Measurements from ENCODE around the gene CCDC178. TPM values are rescaled to one million over a fixed set of nuclear protein-coding genes. Genes with fewer than 3 reads are reported as not detected.

The CCDC178 gene
- total and polyA plus RNA-seq, 10 donors: 4.0 to 17.4 (median 8.0) TPM

- 37 to 53% (median 51%) methylated on average over 4 of the region's 4 CpGs for WGBS, 5 donors
- H3K4me1 ChIP-seq: no peaks in the 10 kb centered on the region
- no peak overlapping the region for H3K4me3 ChIP-seq
- peaks cover 0 to 9% (median 0%) of the 10 kb centered on the region in 8 donors for H3K9me3 ChIP-seq
- DNase-seq: no peak
- intact Hi-C loops (cut with DNase I; ENCODE audit: low total_unique reads): no loop called here
- no peak overlapping the region for H3K27ac ChIP-seq
- H3K27me3 ChIP-seq (replicated peaks in 1 of 7): no peaks in the 10 kb centered on the region
- no peaks in the 10 kb centered on the region for H3K36me3 ChIP-seq
- TF ChIP-seq POLR2AphosphoS5 (IDR thresholded peaks at IDR 0.05) (no peak), CTCF (IDR thresholded peaks at IDR 0.05 in 8 of 11, conservative IDR thresholded peaks at IDR 0.05 in 3 of 11) (no peak), POLR2A (IDR thresholded peaks at IDR 0.05) (no peak)
Measured at GRCh38 chr18:32974421-32975162, 465.9 kb downstream of the CCDC178 start.

DNA sequence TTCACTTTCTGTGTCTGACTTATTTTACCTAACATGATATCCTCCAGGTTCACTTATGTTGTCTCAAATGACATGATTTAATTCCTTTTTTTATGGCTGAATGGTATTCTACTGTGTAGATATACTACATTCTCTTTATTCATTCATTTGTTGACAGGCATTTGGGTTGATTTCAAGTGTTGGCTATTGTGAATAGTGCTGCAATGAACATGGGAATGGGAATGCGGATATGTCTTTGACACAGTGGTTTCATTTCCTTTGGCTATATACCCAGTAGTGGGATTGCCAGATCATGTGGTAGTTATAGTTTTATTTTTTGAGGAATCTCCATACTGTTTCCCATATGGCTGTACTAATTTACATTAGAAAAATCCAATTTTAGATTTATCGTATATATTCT, 472.3 kb downstream of the CCDC178 start:
- Histone ChIP-seq H3K27ac (no peak overlapping the region), H3K4me1 (no peaks in the 10 kb centered on the region), H3K36me3 (no peaks in the 10 kb centered on the region), H3K9me3 (peaks cover 0 to 9% (median 0%) of the 10 kb centered on the region in 8 donors), H3K4me3 (no peak overlapping the region), H3K27me3 (replicated peaks in 1 of 7) (no peaks in the 10 kb centered on the region)
- no peak for TF ChIP-seq POLR2AphosphoS5 (IDR thresholded peaks at IDR 0.05)
- no peak for TF ChIP-seq POLR2A (IDR thresholded peaks at IDR 0.05)
- TF ChIP-seq CTCF (IDR thresholded peaks at IDR 0.05 in 8 of 11, conservative IDR thresholded peaks at IDR 0.05 in 3 of 11): no peak
- no peak for DNase-seq
- WGBS, 5 donors: 91 to 98% (median 95%) methylated on average over 2 of the region's 2 CpGs
- intact Hi-C loops (cut with DNase I; ENCODE audit: low total_unique reads): no loop called here

- no peaks in the 10 kb centered on the region for H3K9me3 ChIP-seq
- H3K27ac ChIP-seq: no peak overlapping the region
- no peaks in the 10 kb centered on the region for H3K36me3 ChIP-seq
- H3K4me1 ChIP-seq: no peaks in the 10 kb centered on the region
- TF ChIP-seq CTCF (IDR thresholded peaks at IDR 0.05 in 8 of 11, conservative IDR thresholded peaks at IDR 0.05 in 3 of 11) (no peak), POLR2AphosphoS5 (IDR thresholded peaks at IDR 0.05) (no peak), POLR2A (IDR thresholded peaks at IDR 0.05) (no peak)
- no peak overlapping the region for H3K4me3 ChIP-seq
- intact Hi-C loops (cut with DNase I; ENCODE audit: low total_unique reads): no loop called here
- H3K27me3 ChIP-seq (replicated peaks in 1 of 7): no peaks in the 10 kb centered on the region
- DNase-seq: no peak
Measured at GRCh38 chr18:32966141-32966540, 474.4 kb downstream of the CCDC178 start.

DNA sequence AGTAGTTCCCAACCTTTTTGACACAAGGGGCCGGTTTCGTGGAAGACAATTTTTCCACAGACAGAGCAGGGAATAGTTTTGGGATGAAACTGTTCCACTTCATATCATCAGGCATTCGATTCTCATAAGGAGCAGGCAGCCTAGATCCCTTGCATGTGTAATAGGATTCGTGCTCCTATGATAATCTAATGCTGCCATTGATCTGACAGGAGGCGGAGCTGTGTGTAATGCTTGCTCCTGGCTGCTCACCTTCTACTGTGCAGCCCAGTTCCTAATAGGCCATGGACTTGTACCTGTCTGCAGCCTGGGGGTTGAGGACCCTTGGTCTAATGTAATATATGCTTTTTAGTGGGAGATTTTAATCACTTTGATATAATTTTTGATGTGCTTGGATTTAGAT, 479.0 kb downstream of the CCDC178 start:
- intact Hi-C loops (cut with DNase I; ENCODE audit: low total_unique reads): no loop called here
- Histone ChIP-seq H3K36me3 (no peaks in the 10 kb centered on the region), H3K4me1 (no peaks in the 10 kb centered on the region), H3K9me3 (no peaks in the 10 kb centered on the region), H3K27ac (no peak overlapping the region), H3K27me3 (replicated peaks in 1 of 7) (no peaks in the 10 kb centered on the region), H3K4me3 (no peak overlapping the region)
- no peak for DNase-seq
- WGBS, 5 donors: 82 to 86% (median 85%) methylated on average over 5 of the region's 5 CpGs
- TF ChIP-seq POLR2AphosphoS5 (IDR thresholded peaks at IDR 0.05): no peak
- no peak for TF ChIP-seq POLR2A (IDR thresholded peaks at IDR 0.05)
- no peak for TF ChIP-seq CTCF (IDR thresholded peaks at IDR 0.05 in 8 of 11, conservative IDR thresholded peaks at IDR 0.05 in 3 of 11)
